Right cardiac atrium (tissue), 5 donors: ENCODE results near the gene STMN3. TPM values are rescaled to one million over a fixed set of nuclear protein-coding genes. Genes with fewer than 3 reads are reported as not detected.
A peak's percentile ranks its signal among the peaks of the same experiment; 100 is the strongest.
"Not testable (repeated sequence)": the region's sequence is repeated elsewhere in the genome, so short reads cannot be mapped to it uniquely, and the experiment has no call there.

Source experiments
- ATAC-seq, 2 donors: fragments of 200-7000 bp; cut with Tn5 transposase; one replicate each; pipeline versions ENCODE4 v1.8.0 to v1.9.1; 2020; ENCODE audit warnings: moderate library complexity in 2 of 2, mild to moderate bottlenecking in 1 of 2
- DNase-seq, 3 donors: peaks; one replicate each; pipeline ENCODE4 v3.0.0-alpha.2; 2020
- H3K27ac ChIP-seq: one replicate; pipeline ENCODE4 v1.5.1; 2013; ENCODE audit warnings: mild to moderate bottlenecking, low read length, control low read depth, moderate library complexity
- H3K27me3 ChIP-seq: one replicate; pipeline ENCODE4 v1.6.1; 2013; ENCODE audit not compliant: control insufficient read depth, insufficient read depth
- H3K4me1 ChIP-seq: one replicate; pipeline ENCODE4 v1.6.1; 2013; ENCODE audit warnings: low read length; ENCODE audit not compliant: control insufficient read depth, insufficient read depth
- H3K4me3 ChIP-seq: one replicate; pipeline ENCODE4 v1.5.1; 2013; ENCODE audit warnings: low read length, control low read depth
- H3K9me3 ChIP-seq: one replicate; pipeline ENCODE4 v1.6.1; 2013; ENCODE audit warnings: low read length; ENCODE audit not compliant: control insufficient read depth
- WGBS: extraction: QIAGEN DNeasy Blood & Tissue Kit; methylation state at CpG from one replicate; pipeline ENCODE4 v1.1.7; 2013; 5-methylcytosine and 5-hydroxymethylcytosine counted together
- intact Hi-C, 4 donors: fragments of 100-400 bp; cut with DNase I; formaldehyde crosslinking; loops; one replicate each; pipeline versions ENCODE4 v1.11.0 to v1.14.0; 2022 to 2023
- polyA plus RNA-seq: library from polyadenylated mRNA; stranded (reverse); fragments of 200-250 nt; gene quantifications from one replicate; pipeline ENCODE4 v1.2.3, GENCODE V29; 2013
- total RNA-seq, 4 donors: library from RNA; stranded (reverse); fragmentation: NEBNext Ultra II Directional; extraction: Animal tissue kit (Norgen Biotek cat#: 25700); gene quantifications; one replicate each; pipeline ENCODE4 v1.2.1, GENCODE V29; 2021
- donor health status: healthy with polysubstance abuse.
- donor health status: DM: no; HTN: yes; CAD: no.
- donor health status: DM: no; HTN: no; CAD: no.
- donor health status: DM: no; HTN: yes; CAD: no; lungs with severe emphysema.
- donor health status: DM: yes; HTN: yes; CAD: no.

Gene STMN3
- total and polyA plus RNA-seq, 5 donors: 4.0 to 9.3 (median 6.2) TPM

GRCh38 chr20:63652192-63652980 lies 838 bp downstream of the STMN3 start:
- Histone ChIP-seq H3K4me1 (no peaks in the 10 kb centered on the region), H3K27ac (no peak overlapping the region), H3K4me3 (peak overlapping the region; percentile 52), H3K9me3 (no peaks in the 10 kb centered on the region), H3K27me3 (no peaks in the 10 kb centered on the region)
- DNase-seq: peak; percentile 50 to 83 (median 78)
- WGBS: under 1% methylated on average over 91 of the region's 91 CpGs
- peak; percentile 29 to 37 for ATAC-seq
- intact Hi-C loops: loop anchor here in 1 of 4 donors (10.0 kb wide), 1 partner anchor 322 kb away; the partner anchor contains the start of gene SAMD10

GRCh38 chr20:63651942-63652191 lies 1.4 kb downstream of the STMN3 start:
- Histone ChIP-seq H3K4me1 (no peaks in the 10 kb centered on the region), H3K4me3 (peak overlapping the region; percentile 52), H3K27ac (no peak overlapping the region), H3K9me3 (no peaks in the 10 kb centered on the region), H3K27me3 (no peaks in the 10 kb centered on the region)
- WGBS: 15% methylated on average over 11 of the region's 11 CpGs
- DNase-seq: peak in 1 of 3 donors; percentile 66
- ATAC-seq: peak; percentile 4 to 22
- intact Hi-C loops: loop anchor here in 1 of 4 donors (10.0 kb wide), 1 partner anchor 323 kb away; the partner anchor contains the start of gene SAMD10

DNA sequence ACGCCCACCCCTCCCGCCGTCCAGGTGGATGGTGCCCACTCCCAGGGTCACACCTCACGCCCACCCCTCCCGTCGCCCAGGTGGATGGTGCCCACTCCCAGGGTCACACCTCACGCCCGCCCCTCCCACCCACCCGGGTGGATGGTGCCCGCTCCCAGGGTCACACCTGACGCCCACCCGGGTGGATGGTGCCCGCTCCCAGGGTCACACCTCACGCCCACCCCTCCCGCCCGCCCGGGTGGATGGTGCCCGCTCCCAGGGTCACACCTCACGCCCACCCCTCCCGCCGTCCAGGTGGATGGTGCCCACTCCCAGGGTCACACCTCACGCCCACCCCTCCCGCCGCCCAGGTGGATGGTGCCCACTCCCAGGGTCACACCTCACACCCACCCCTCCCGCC lies 2.7 kb downstream of the STMN3 start:
- not testable (repeated sequence) for H3K27me3 ChIP-seq, ATAC-seq, H3K27ac ChIP-seq, H3K4me1 ChIP-seq, H3K4me3 ChIP-seq, H3K9me3 ChIP-seq, DNase-seq
- WGBS: 92% methylated on average over 25 of the region's 25 CpGs
- intact Hi-C loops: loop anchor here in 1 of 4 donors (10.0 kb wide), 1 partner anchor 324 kb away; the partner anchor contains the start of gene SAMD10

GRCh38 chr20:63648895-63649589 lies 4.2 kb downstream of the STMN3 start:
- Histone ChIP-seq H3K9me3 (no peaks in the 10 kb centered on the region), H3K4me1 (no peaks in the 10 kb centered on the region), H3K27ac (no peak overlapping the region), H3K4me3 (no peak overlapping the region), H3K27me3 (no peaks in the 10 kb centered on the region)
- intact Hi-C loops: loop anchor here in 1 of 4 donors (10.0 kb wide), 1 partner anchor 86 kb away; the partner anchor contains the start of genes LIME1 and SLC2A4RG
- WGBS: 80% methylated on average over 11 of the region's 11 CpGs
- no peak for ATAC-seq
- DNase-seq: no peak

GRCh38 chr20:63648190-63648589 lies 5.0 kb downstream of the STMN3 start:
- Histone ChIP-seq H3K27me3 (no peaks in the 10 kb centered on the region), H3K9me3 (no peaks in the 10 kb centered on the region), H3K4me1 (no peaks in the 10 kb centered on the region), H3K4me3 (no peak overlapping the region), H3K27ac (no peak overlapping the region)
- no peak for DNase-seq
- 83% methylated on average over 6 of the region's 6 CpGs for WGBS
- no peak for ATAC-seq
- intact Hi-C loops: loop anchor here in 1 of 4 donors (10.0 kb wide), 1 partner anchor 87 kb away; the partner anchor contains the start of genes LIME1 and SLC2A4RG

- DNase-seq (no peak), ATAC-seq (no peak)
- whole genome bisulfite sequencing: 82% methylated on average over 4 of the region's 4 CpGs
- no peaks in the 10 kb centered on the region for H3K4me1 ChIP-seq
- no peak overlapping the region for H3K4me3 ChIP-seq
- no peaks in the 10 kb centered on the region for H3K9me3 ChIP-seq
- intact Hi-C loops: loop anchor here in 1 of 4 donors (10.0 kb wide), 1 partner anchor 90 kb away; the partner anchor contains the start of genes LIME1 and SLC2A4RG
- no peaks in the 10 kb centered on the region for H3K27me3 ChIP-seq
- no peak overlapping the region for H3K27ac ChIP-seq
Measured at GRCh38 chr20:63645218-63645617, 8.0 kb downstream of the STMN3 start.

DNA sequence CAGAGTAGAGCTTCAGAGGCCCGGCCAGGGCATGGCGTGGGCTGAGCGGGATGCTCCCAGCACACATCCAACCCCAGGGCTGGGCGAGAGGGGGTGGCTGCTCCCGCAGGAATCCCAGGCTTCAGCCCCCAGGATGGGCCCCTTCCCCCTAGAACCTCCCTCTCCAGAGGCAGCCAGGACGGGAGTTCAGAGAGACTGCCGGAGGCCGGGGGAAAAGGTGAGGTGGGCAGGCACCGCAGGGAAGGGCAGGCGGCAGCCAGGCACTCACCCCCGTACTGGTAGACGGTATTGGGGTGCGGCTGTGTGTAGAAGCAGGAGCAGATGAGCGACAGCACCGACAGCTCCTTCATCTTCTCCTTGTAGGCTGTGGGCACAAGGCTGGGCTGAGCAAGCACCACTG lies 9.3 kb downstream of the STMN3 start:
- Histone ChIP-seq H3K27ac (no peak overlapping the region), H3K4me3 (no peak overlapping the region), H3K4me1 (no peaks in the 10 kb centered on the region), H3K9me3 (no peaks in the 10 kb centered on the region), H3K27me3 (no peaks in the 10 kb centered on the region)
- ATAC-seq: no peak
- intact Hi-C loops: loop anchor here in 1 of 4 donors (10.0 kb wide), 1 partner anchor 91 kb away; the partner anchor contains the start of genes LIME1 and SLC2A4RG
- DNase-seq: peak in 1 of 3 donors; percentile 60
- WGBS: 87% methylated on average over 15 of the region's 15 CpGs

DNA sequence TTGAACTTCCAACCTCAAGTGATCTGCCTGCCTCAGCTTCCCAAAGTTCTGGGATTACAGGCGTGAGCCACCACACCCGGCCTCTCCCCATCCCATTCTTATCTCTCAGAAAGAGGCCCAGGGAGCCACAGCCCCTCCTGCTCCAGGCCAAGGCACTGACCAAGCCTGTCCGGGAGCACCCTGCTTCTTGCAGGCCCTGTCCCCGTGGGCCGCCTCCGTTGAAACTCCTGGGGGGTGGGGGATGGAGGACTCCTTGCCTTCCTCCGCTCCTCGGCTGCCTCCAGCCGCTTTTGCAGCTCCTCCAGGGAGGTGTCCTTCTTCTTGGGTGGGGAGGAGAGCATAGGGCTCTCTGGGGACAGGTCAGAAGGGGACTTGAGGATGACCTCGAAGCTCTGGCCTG lies 9.7 kb downstream of the STMN3 start:
- Histone ChIP-seq H3K27me3 (no peaks in the 10 kb centered on the region), H3K27ac (no peak overlapping the region), H3K9me3 (no peaks in the 10 kb centered on the region), H3K4me1 (no peaks in the 10 kb centered on the region), H3K4me3 (no peak overlapping the region)
- 87% methylated on average over 10 of the region's 10 CpGs for WGBS
- intact Hi-C loops: loop anchor here in 1 of 4 donors (10.0 kb wide), 1 partner anchor 91 kb away; the partner anchor contains the start of genes LIME1 and SLC2A4RG
- DNase-seq: peak in 1 of 3 donors; percentile 53
- no peak for ATAC-seq

- Histone ChIP-seq H3K4me1 (peaks cover 2% of the 10 kb centered on the region), H3K4me3 (peak overlapping the region; percentile 51), H3K27me3 (no peaks in the 10 kb centered on the region), H3K27ac (no peak overlapping the region), H3K9me3 (no peaks in the 10 kb centered on the region)
- peak in 1 of 3 donors; percentile 78 for DNase-seq
- 38% methylated on average over 29 of the region's 29 CpGs for WGBS
- intact Hi-C loops: loop anchor here in 1 of 4 donors (10.0 kb wide), 1 partner anchor 92 kb away; the partner anchor contains the start of genes LIME1 and SLC2A4RG
- peak in 1 of 2 donors; percentile 2 for ATAC-seq
Measured at GRCh38 chr20:63642527-63643247, 10.5 kb downstream of the STMN3 start.

DNA sequence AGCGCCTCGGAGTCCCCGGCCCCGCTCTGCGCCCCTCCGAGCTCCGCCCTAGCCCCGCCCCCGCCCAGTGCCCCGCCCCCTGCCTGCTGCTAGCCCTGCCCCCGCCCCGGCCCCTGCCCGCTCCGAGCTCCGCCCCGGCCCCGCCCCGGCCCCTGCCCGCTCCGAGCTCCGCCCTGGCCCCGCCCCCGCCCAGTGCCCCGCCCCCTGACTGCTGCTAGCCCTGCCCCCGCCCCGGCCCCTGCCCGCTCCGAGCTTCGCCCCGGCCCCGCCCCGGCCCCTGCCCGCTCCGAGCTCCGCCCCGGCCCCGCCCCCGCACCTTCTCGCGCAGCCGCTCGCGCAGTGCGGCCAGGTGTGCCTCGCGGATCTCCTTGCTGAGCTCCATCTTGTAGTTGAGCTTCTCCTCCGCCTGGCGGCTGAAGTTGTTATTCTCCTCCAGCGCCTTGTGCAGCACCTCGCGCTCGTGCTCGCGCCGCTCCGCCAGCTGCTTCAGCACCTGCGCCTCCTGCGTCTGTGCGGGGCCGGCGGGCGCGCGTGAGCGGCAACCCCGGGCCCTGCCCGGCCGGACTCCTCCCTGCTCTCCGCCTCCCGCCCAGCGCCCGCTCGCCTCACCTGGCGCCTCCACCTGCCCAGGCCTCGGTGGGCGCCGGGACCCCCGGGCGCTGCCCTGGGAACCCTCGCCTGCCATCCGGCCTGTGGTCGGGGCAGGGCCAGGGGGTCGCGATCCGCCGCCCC lies 11.3 kb downstream of the STMN3 start:
- WGBS: 3% methylated on average over 86 of the region's 86 CpGs
- ATAC-seq: peak; percentile 88 to 90
- no peaks in the 10 kb centered on the region for H3K9me3 ChIP-seq
- H3K27me3 ChIP-seq: no peaks in the 10 kb centered on the region
- peak; percentile 84 to 97 (median 93) for DNase-seq
- H3K27ac ChIP-seq: peak overlapping the region; percentile 94
- H3K4me1 ChIP-seq: peaks cover 2% of the 10 kb centered on the region
- intact Hi-C loops: loop anchor here in 1 of 4 donors (10.0 kb wide), 1 partner anchor 93 kb away; the partner anchor contains the start of genes LIME1 and SLC2A4RG
- H3K4me3 ChIP-seq: peak overlapping the region; percentile 51
